CD4-positive, alpha-beta T cell treated with Interleukin-6 for 4 hours (primary cell): ENCODE measurements around the gene PRAMEF8.
"Not testable (repeated sequence)": the region's sequence is repeated elsewhere in the genome, so short reads cannot be mapped to it uniquely, and the experiment has no call there.

ENCODE experiments used
- DNase-seq: peaks from one replicate; pipeline ENCODE4 v3.0.0-alpha.2; 2020; ENCODE audit warnings: mixed read lengths

The PRAMEF8 gene

GRCh38 chr1:13285037-13285436, at the start of gene PRAMEF8:
Gene PRAMEF8, minus strand, starts transcription at chr1:13285137. Its CDS starts 1,046 bp downstream, at chr1:13284091.
- not testable (repeated sequence) for DNase-seq

DNA sequence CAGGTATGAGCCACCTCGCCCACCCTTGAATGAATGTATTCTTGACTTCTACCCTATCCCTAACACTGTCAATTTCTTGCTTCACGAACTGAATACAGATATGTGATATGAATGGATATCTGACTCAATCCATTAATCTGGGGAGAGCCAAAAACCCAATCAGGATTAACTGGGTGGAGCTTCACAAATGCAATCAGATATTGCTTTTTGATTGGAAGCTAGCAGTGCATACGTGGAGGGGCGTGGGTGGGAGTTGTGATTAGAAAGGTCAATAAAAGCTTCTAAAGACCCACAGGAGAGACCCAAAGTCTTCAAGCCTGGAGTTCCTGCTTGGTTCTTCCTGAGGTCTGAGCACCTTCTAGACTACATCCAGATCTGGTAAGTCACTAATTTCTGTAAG, 30.3 kb upstream of the PRAMEF8 start, which contains the start of gene PRAMEF15:
TSS of gene PRAMEF15 (plus strand) at position 301 of the 400 bp plus-strand sequence. CDS start 2,827 bp downstream, outside the sequence.
- DNase-seq = not testable (repeated sequence)

- DNase-seq = not testable (repeated sequence)
Observed at GRCh38 chr1:13303239-13303638, 18.3 kb upstream of the PRAMEF8 start, which contains the start of gene PRAMEF33. Gene PRAMEF33, plus strand, starts transcription at chr1:13303539. Its CDS starts 2,416 bp downstream, at chr1:13305955.

- not testable (repeated sequence) for DNase-seq
Observed at GRCh38 chr1:13302197-13302596, 17.3 kb upstream of the PRAMEF8 start.

GRCh38 chr1:13298699-13299098, 13.8 kb upstream of the PRAMEF8 start:
- DNase-seq = not testable (repeated sequence)

GRCh38 chr1:13297216-13297931, 12.4 kb upstream of the PRAMEF8 start:
- not testable (repeated sequence) for DNase-seq

DNA sequence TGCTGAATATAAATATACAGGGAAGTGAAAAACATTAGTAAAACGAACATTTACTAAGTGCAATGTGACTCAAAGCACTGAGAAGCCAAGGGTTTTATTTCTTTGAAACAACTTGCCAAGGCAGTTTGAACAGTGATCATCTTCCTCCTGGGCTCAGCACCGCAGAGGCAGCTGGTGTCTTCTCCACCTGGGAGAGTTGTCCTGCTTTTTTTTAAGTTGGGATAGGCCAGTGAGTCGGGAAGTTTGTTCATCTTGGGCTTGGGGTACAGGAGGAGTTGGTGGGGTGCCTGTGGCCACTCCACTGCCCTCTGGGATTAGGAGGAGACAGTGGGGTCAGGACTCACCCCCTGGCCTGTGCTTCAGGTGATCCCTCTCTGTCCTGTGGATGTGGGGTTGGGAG, 4.1 kb upstream of the PRAMEF8 start:
- not testable (repeated sequence) for DNase-seq

- not testable (repeated sequence) for DNase-seq
Observed at GRCh38 chr1:13279617-13280016, 5.3 kb downstream of the PRAMEF8 start.

GRCh38 chr1:13277016-13277415, 7.9 kb downstream of the PRAMEF8 start:
- not testable (repeated sequence) for DNase-seq

DNA sequence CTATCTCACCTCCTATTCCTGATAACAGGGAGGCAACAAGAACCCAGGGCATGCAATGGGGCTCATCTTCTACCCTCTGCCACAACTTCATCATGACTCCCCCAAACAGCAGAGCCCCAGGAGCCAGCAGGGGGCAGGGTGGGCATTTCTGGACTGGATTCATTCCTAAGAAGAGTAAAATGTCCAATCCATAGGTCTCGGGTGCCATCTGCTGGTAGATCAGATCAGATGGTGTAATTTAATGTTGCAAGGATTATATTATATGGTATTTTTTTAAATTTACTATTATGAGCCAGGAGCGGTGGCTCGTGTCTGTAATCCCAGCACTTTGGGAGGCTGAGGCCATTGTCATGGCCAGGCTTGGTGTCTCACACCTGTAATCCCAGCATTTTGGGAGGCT, 19.8 kb downstream of the PRAMEF8 start:
- DNase-seq = not testable (repeated sequence)

DNA sequence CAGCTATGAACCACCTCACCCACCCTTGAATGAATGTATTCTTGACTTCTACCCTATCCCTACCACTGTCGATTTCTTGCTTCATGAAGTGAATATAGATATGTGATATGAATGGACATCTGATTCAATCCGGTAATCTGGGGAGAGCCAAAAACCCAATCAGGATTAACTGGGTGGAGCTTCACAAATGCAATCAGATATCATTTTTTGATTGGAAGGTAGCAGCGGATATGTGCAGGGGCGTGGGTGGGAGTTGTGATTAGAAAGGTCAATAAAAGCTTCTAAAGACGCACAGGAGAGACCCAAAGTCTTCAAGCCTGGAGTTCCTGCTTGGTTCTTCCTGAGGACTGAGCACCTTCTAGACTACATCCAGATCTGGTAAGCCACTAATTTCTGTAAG, 31.0 kb downstream of the PRAMEF8 start, which contains the start of gene PRAMEF5:
TSS of gene PRAMEF5 (plus strand) at position 301 of the 400 bp plus-strand sequence. CDS start 5,071 bp downstream, outside the sequence.
- DNase-seq = not testable (repeated sequence)

- not testable (repeated sequence) for DNase-seq
Observed at GRCh38 chr1:13247122-13247521, 37.8 kb downstream of the PRAMEF8 start.

DNA sequence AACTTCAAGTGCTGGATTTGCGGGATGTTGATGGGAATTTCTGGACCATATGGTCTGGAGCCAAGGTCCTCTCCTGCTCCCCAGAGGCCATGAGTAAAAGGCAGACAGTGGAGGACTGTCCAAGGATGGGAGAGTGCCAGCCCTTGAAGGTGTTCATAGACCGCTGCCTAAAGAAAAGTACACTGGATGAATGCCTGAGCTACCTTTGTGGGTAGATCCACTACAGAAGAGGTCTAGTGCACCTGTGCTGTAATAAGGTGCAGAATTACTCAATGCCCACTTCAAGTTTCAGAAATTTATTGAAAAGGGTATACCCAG, 38.4 kb downstream of the PRAMEF8 start:
- DNase-seq = not testable (repeated sequence)

GRCh38 chr1:13245841-13246553, 38.9 kb downstream of the PRAMEF8 start:
- DNase-seq = not testable (repeated sequence)

DNA sequence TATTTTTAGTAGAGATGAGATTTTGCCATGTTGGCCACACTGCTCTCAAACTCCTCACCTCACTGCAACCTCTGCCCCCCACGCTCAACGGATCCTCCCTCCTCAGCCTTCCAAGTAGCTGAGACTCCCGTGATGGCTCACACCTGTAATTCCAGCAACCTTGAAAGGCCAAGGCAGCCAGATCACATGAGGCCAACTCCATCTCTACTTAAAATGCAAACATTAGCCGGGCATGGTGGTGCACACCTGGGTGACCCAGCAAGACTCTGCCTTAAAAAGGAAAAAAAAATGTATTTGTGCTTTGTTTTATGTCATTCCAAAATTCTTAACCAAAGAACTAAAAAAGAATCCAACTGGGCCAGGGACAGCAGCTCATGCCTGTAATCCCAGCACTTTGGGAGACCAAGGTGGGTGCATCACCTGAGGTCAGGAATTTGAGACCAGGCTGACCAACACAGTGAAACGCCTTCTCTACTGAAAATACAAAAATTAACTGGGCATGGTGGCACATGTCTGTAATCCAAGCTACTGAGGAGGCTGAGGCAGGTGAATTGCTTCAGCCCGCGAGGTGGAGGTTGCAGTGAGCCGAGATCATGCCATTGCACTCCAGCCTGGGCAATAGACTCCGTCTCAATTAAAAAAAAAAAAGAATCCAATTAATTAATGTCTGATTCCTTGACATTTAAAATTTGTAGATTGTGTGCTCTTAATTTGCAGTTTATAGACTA, 41.2 kb downstream of the PRAMEF8 start:
- not testable (repeated sequence) for DNase-seq

DNA sequence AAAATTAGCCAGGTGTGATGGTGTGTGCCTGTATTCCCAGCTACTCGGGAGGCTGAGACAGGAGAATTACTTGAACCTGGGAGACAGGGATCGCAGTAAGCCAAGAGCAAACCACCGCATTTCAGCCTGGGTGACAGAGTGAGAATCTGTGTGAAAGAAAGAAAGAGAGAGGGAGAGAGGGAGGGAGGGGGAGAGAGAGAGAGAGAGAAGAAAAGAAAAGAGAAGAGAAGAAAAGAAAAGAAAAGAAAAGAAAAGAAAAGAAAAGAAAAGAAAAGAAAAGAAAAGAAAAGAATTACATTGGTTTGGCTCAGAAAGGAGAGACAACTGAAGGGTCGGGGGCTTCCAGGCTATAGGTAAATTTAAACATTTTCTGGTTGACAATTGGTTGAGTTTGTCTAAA, 45.3 kb downstream of the PRAMEF8 start:
- not testable (repeated sequence) for DNase-seq

DNA sequence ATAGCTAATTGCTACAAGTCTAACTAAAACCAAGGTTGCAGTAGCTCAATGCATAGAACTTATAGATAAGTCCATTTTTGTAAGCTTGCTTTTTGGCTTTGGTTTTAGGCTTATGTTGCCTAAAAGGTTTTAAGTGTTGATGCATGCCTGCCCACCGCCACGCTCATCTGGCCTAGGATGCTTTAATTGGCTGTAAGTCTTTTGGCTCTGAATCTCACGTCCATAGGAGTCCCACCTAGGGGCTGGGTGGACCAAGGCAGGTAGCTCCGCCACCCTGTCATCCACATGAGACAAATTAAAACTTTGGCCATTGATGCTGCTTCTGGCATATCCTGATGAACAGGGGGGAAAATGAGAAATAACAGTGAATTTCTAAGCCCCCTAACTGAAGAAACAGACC, 47.4 kb downstream of the PRAMEF8 start:
- not testable (repeated sequence) for DNase-seq

GRCh38 chr1:13234057-13234456, 50.9 kb downstream of the PRAMEF8 start:
- DNase-seq = not testable (repeated sequence)

DNA sequence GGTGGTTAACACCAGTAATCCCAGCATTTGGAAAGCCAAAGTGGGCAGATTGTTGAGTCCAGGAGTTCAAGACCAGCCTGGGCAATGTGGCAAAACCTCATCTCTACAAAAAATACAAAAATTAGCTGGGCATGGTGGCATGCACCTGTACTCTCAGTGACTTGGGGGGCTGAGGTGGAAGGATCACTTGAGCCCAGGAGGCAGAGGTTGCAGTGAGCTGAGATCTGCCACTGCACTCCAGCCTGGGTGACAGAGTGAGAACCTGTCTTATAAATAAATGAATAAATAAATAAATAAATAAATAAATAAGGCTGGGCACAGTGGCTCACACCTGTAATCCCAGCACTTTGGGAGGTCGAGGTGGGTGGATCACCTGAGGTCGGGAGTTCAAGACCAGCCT, 52.9 kb downstream of the PRAMEF8 start:
- not testable (repeated sequence) for DNase-seq
